CD4-positive, alpha-beta T cell treated with Interleukin-12 subunit alpha and Interleukin-12 subunit beta, for 1 hour (primary cell): Measurements from ENCODE around the gene GUCA1C.

Source experiments
- DNase-seq: peaks from one replicate; pipeline ENCODE4 v3.0.0-alpha.2; 2020

The GUCA1C gene

DNA sequence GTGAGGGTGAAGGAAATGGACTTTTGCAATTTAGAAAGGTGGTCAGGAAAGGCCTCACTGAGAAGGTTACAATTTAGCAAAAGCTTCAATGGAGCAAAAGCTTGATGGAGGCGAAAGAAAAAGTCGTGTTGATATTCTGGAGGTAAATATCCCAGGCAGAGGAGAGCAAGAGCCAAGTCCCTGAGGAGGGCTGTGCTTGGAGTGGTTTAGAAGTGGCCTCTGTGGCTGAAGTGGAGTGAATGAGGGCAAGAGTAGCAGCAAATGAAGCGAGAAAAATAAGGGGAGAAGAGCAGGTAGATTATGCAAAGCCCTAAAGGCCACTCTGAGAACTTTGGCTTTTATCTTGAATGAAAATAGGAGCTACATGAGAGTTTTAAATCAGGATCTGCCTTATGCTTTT lies 54.1 kb downstream of the GUCA1C start:
- DNase-seq: no peak

GRCh38 chr3:108897883-108898282 lies 55.8 kb downstream of the GUCA1C start:
- no peak for DNase-seq

GRCh38 chr3:108894981-108895380 lies 58.7 kb downstream of the GUCA1C start:
- no peak for DNase-seq

- DNase-seq: no peak
Observed at GRCh38 chr3:108891833-108892232, 61.8 kb downstream of the GUCA1C start.

- no peak for DNase-seq
Observed at GRCh38 chr3:108887777-108888176, 65.9 kb downstream of the GUCA1C start.

DNA sequence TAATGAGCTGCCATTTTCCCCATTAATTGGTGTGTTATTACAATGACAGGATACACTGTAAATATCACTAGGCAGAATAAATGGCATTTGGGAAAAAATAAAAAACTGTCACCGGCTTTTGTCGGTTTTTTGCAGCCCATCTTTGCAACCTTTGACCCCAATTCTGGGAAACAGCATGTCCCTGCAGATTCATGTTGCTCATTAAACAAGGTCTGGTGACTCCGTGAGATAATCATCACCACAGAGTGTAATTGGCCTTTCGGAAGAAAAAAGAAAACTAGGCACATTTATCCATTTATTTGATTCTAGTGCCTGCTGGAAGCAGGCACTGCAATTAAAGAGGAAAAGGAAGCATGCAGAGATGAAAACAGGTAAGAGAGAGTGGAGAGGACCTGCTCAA lies 66.6 kb downstream of the GUCA1C start:
- no peak for DNase-seq

- DNase-seq: no peak
Observed at GRCh38 chr3:108883373-108883772, 70.3 kb downstream of the GUCA1C start.

GRCh38 chr3:108882762-108883161 lies 70.9 kb downstream of the GUCA1C start:
- DNase-seq: no peak

DNA sequence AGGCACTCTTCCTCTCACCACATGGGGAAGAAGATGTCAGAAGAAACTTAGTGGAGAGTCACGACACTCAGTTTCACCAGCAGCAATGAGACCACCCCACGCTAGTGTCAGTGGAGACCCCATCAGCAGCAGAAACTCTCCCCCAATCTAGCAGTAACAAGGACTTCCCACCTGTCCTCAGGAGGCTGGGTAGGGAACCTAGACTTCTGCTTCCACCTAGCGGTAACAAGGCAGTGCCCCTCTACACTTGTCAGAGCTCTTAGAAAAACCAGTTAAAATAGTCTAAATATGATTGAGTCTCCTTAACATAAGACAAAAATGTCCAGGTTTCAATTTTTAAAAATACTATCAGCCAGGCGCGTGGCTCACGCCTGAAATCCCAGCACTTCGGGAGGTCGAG lies 73.8 kb downstream of the GUCA1C start:
- DNase-seq: no peak

- DNase-seq: no peak
Observed at GRCh38 chr3:108877901-108878300, 75.8 kb downstream of the GUCA1C start.

DNA sequence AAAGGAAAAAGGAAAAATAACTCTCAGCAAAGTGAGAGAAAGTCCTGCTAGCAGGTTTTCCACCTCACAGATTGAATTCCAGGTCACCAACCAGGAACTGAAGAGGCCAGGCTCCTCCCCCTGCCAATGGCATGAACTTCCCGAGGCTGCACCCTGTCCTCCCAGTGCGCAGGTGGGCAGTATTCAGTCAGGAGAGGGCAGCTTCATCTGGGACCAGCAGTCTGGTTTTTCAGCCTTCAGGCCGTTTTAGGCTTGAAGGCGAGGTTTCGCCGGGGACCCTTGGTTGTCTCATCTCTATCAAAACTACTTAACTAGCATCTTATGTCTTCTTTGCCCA lies 89.9 kb downstream of the GUCA1C start:
- DNase-seq: no peak

DNA sequence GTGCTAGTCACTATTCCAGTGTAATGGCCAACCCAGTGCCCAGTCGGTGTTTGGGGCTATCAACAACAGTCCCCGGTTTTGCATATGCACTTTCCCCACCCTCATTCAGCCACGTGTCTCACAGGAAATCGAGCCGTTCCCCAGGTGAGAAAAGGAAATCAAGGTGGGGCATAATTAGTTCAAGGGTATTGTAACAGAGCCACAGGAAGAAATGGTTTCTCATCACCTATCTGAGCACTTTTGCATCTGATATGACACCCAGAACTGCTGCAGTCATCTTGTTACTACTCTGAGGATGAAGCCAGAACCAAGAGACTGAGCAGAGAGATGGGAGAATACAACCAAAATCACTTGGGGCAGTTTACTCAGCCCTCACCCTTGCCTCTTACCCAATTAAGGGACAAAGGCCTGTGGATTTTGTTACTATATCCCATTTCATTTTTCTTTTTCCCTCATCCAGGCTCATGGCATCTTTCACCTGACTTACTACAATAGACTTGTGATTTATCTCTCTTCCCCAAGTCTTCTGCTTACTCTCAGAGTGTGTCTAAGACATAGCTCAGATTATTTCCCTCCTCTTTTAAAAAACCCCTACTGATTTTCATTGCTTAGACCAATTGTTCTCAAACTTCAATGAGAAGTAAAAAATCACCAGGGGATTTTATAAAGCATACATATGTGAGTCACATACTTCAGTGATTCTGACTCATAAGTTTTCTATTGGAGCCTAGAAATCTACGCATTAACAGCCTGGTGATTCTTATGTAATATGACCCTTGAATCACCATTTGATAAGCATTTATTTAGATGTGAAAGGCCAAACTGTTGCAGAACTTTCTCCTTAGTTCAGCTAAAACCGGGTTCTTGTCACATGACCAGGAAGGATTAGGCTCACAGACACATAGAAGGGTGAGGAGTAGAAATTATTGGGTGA lies 90.5 kb downstream of the GUCA1C start:
- peak; percentile 51 for DNase-seq

DNA sequence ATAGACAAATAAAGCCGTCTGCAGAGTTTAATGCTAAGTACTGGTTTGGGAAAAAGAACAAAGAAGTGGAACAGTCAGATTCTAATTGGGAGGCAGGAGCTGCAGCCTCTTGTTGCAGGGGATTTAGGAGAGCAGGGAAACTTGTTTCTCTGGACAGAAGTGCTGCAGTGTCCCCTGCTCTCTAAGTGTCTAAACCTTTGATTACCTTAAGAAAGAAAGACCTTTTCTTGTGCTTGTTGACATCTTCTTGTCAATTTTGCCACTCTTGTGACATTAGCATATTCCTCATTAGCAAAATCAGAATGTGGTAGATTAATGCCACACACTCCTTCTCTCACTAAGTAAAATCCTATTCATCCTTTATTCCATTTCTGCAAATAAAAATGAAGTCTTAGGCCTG lies 92.3 kb downstream of the GUCA1C start:
- no peak for DNase-seq
